ENCODE data around the gene OBSCN. TPM values are rescaled to one million over a fixed set of nuclear protein-coding genes. Genes with fewer than 3 reads are reported as not detected.
A peak's percentile ranks its signal among the peaks of the same experiment; 100 is the strongest.

The OBSCN gene
- total RNA-seq, 1 experiment from 2014 or later = 29.1 TPM

GRCh38 chr1:228344631-228345072 lies 136.8 kb downstream of the OBSCN start:
- BruUV-seq (replicated peaks) = no TSS peak
- ATAC-seq (no peak), DNase-seq (peak; percentile 22)
- no peaks in the 10 kb centered on the region for H3K4me1 ChIP-seq (ENCODE audit: insufficient read depth, low read length)
- no peak overlapping the region for H3K4me2 ChIP-seq (ENCODE audit: low read length)
- H3F3A ChIP-seq (ENCODE audit: low read length, unreplicated experiment) = no peaks in the 10 kb centered on the region
- H3K27me3 ChIP-seq (ENCODE audit: low read length) = no peaks in the 10 kb centered on the region
- no peaks in the 10 kb centered on the region for H4K20me1 ChIP-seq (ENCODE audit: low read length)
- H3K9me3 ChIP-seq (ENCODE audit: low read length) = peaks cover 9% of the 10 kb centered on the region; the same call in 1 of the 2 replicates
- H2AFZ ChIP-seq (ENCODE audit: low read length) = no peak overlapping the region
- no peaks in the 10 kb centered on the region for H3K9me2 ChIP-seq (replicated peaks; ENCODE audit: low read length)
- peaks cover 6% of the 10 kb centered on the region; the same call in 1 of the 2 replicates for H3K36me3 ChIP-seq (ENCODE audit: low read depth, low read length)
- H3K79me2 ChIP-seq (ENCODE audit: low read length) = no peaks in the 10 kb centered on the region
- intact Hi-C loops (cut with micrococcal nuclease) = no loop called here
- H3K4me3 ChIP-seq (ENCODE audit: low read length) = no peak overlapping the region
- TF ChIP-seq CTCF (conservative IDR thresholded peaks at IDR 0.05; ENCODE audit: low read depth, low read length) (no peak), EZH2phosphoT487 (IDR thresholded peaks at IDR 0.05; ENCODE audit: borderline replicate concordance, low read length) (no peak), EZH2 (IDR thresholded peaks at IDR 0.05; ENCODE audit: low read length, unreplicated experiment) (no peak)
- POLR2A ChIA-PET (ENCODE audit: unreplicated experiment) = no interaction called here
- H3K27ac ChIP-seq (ENCODE audit: low read length) = no peak overlapping the region
- H3K9ac ChIP-seq (ENCODE audit: low read length) = no peak overlapping the region
- CTCF ChIA-PET = no interaction called here

- Histone ChIP-seq H3K4me1 (ENCODE audit: insufficient read depth, low read length) (no peaks in the 10 kb centered on the region), H4K20me1 (ENCODE audit: low read length) (no peaks in the 10 kb centered on the region), H3K9me2 (replicated peaks; ENCODE audit: low read length) (no peaks in the 10 kb centered on the region), H3K4me3 (ENCODE audit: low read length) (no peak overlapping the region), H3K27me3 (ENCODE audit: low read length) (no peaks in the 10 kb centered on the region), H3K36me3 (ENCODE audit: low read depth, low read length) (peaks cover 6% of the 10 kb centered on the region; the same call in 1 of the 2 replicates), H3K79me2 (ENCODE audit: low read length) (no peaks in the 10 kb centered on the region), H3K9ac (ENCODE audit: low read length) (no peak overlapping the region), H2AFZ (ENCODE audit: low read length) (no peak overlapping the region), H3F3A (ENCODE audit: low read length, unreplicated experiment) (no peaks in the 10 kb centered on the region), H3K27ac (ENCODE audit: low read length) (no peak overlapping the region), H3K9me3 (ENCODE audit: low read length) (peaks cover 9% of the 10 kb centered on the region; the same call in 1 of the 2 replicates), H3K4me2 (ENCODE audit: low read length) (no peak overlapping the region)
- CTCF ChIA-PET = no interaction called here
- no peak for TF ChIP-seq EZH2 (IDR thresholded peaks at IDR 0.05; ENCODE audit: low read length, unreplicated experiment)
- TF ChIP-seq EZH2phosphoT487 (IDR thresholded peaks at IDR 0.05; ENCODE audit: borderline replicate concordance, low read length) = no peak
- no peak for TF ChIP-seq CTCF (conservative IDR thresholded peaks at IDR 0.05; ENCODE audit: low read depth, low read length)
- ATAC-seq = no peak
- intact Hi-C loops (cut with micrococcal nuclease) = no loop called here
- POLR2A ChIA-PET (ENCODE audit: unreplicated experiment) = no interaction called here
- DNase-seq = no peak
- BruUV-seq (replicated peaks) = no TSS peak
Measured at GRCh38 chr1:228345201-228345930, 137.5 kb downstream of the OBSCN start.

GRCh38 chr1:228346731-228347130 lies 138.9 kb downstream of the OBSCN start:
- ChIA-PET POLR2A (ENCODE audit: unreplicated experiment) (no interaction called here), CTCF (no interaction called here)
- no peak for DNase-seq
- Histone ChIP-seq H3F3A (ENCODE audit: low read length, unreplicated experiment) (no peaks in the 10 kb centered on the region), H3K9me3 (ENCODE audit: low read length) (peaks cover 9% of the 10 kb centered on the region; the same call in 1 of the 2 replicates), H3K36me3 (ENCODE audit: low read depth, low read length) (peaks cover 6% of the 10 kb centered on the region; the same call in 1 of the 2 replicates), H3K9ac (ENCODE audit: low read length) (no peak overlapping the region), H3K27me3 (ENCODE audit: low read length) (no peaks in the 10 kb centered on the region), H3K4me2 (ENCODE audit: low read length) (no peak overlapping the region), H3K9me2 (replicated peaks; ENCODE audit: low read length) (no peaks in the 10 kb centered on the region), H3K4me1 (ENCODE audit: insufficient read depth, low read length) (no peaks in the 10 kb centered on the region), H3K79me2 (ENCODE audit: low read length) (no peaks in the 10 kb centered on the region), H3K4me3 (ENCODE audit: low read length) (no peak overlapping the region), H2AFZ (ENCODE audit: low read length) (no peak overlapping the region), H4K20me1 (ENCODE audit: low read length) (no peaks in the 10 kb centered on the region), H3K27ac (ENCODE audit: low read length) (no peak overlapping the region)
- ATAC-seq = no peak
- intact Hi-C loops (cut with micrococcal nuclease) = no loop called here
- BruUV-seq (replicated peaks) = no TSS peak
- no peak for TF ChIP-seq EZH2phosphoT487 (IDR thresholded peaks at IDR 0.05; ENCODE audit: borderline replicate concordance, low read length)
- TF ChIP-seq EZH2 (IDR thresholded peaks at IDR 0.05; ENCODE audit: low read length, unreplicated experiment) = no peak
- TF ChIP-seq CTCF (conservative IDR thresholded peaks at IDR 0.05; ENCODE audit: low read depth, low read length) = no peak

All from PC-3 (cell line).